DND-41 (cell line): ENCODE data around the gene PLPPR1.

Source experiments
- ATAC-seq: fragments of 200-7000 bp; cut with Tn5 transposase; 3 replicates; pipeline ENCODE4 v1.9.1; 2021; ENCODE audit warnings: low read depth; ENCODE audit not compliant: insufficient read depth
- DNase-seq: peaks from one replicate; pipeline ENCODE4 v3.0.0-alpha.2; 2020
- H2AFZ ChIP-seq: 2 replicates; pipeline ENCODE4 v1.6.0; 2012; ENCODE audit warnings: low read depth, low read length
- H3K27ac ChIP-seq: 2 replicates; pipeline ENCODE4 v1.5.1; 2012; ENCODE audit warnings: low read length, inconsistent platforms
- H3K27me3 ChIP-seq: fragments of 200-600 bp; sonication (generic); 2 replicates; pipeline ENCODE4 v1.6.0; 2012; ENCODE audit warnings: low read length, mild to moderate bottlenecking, inconsistent platforms; ENCODE audit not compliant: insufficient read depth, poor library complexity
- H3K36me3 ChIP-seq: 2 replicates; pipeline ENCODE4 v1.5.1; 2012; ENCODE audit warnings: low read length, inconsistent platforms; ENCODE audit not compliant: insufficient read depth
- H3K4me1 ChIP-seq: 2 replicates; pipeline ENCODE4 v1.5.1; 2012; ENCODE audit warnings: mild to moderate bottlenecking, low read length; ENCODE audit not compliant: insufficient read depth
- H3K4me2 ChIP-seq: 2 replicates; pipeline ENCODE4 v1.6.0; 2012; ENCODE audit warnings: mild to moderate bottlenecking, moderate library complexity, low read length, inconsistent platforms; ENCODE audit not compliant: insufficient read depth
- H3K4me3 ChIP-seq, 2 experiments: fragments of 200-600 bp in 1 of 2; shearing (Covaris generic) in 1 of 2; 2 replicates each; pipeline ENCODE4 v1.5.1; 2012 to 2016; ENCODE audit warnings: inconsistent platforms in 2 of 2, low read length in 2 of 2, mild to moderate bottlenecking in 2 of 2, low read depth in 1 of 2, moderate library complexity in 1 of 2
- H3K79me2 ChIP-seq: 2 replicates; pipeline ENCODE4 v1.6.0; 2012; ENCODE audit warnings: low read length, inconsistent platforms; ENCODE audit not compliant: insufficient read depth
- H3K9ac ChIP-seq: 2 replicates; pipeline ENCODE4 v1.6.0; 2012; ENCODE audit warnings: low read depth, mild to moderate bottlenecking, inconsistent platforms, low read length, moderate library complexity
- H3K9me3 ChIP-seq: 2 replicates; pipeline ENCODE4 v1.5.1; 2012; ENCODE audit warnings: low read length, moderate library complexity, mild to moderate bottlenecking, inconsistent platforms; ENCODE audit not compliant: insufficient read depth, severe bottlenecking
- H4K20me1 ChIP-seq: 2 replicates; pipeline ENCODE4 v1.6.0; 2012; ENCODE audit warnings: low read length; ENCODE audit not compliant: insufficient read depth
- EZH2 ChIP-seq: IDR thresholded peaks from 3 replicates; pipeline ENCODE4 v1.6.1; 2012; ENCODE audit warnings: borderline replicate concordance, low read depth, mild to moderate bottlenecking, moderate library complexity, low read length, inconsistent platforms; ENCODE audit not compliant: severe bottlenecking
- TF ChIP-seq, protein P1 (sequence below): IDR thresholded peaks from 2 replicates; pipeline ENCODE4 v1.5.1; 2012; ENCODE audit warnings: borderline replicate concordance, low read length, moderate library complexity, mild to moderate bottlenecking; ENCODE audit not compliant: poor library complexity, severe bottlenecking; ENCODE audit errors: extremely low read depth

PLPPR1 gene

GRCh38 chr9:101359679-101360078 lies 331.2 kb downstream of the PLPPR1 start:
- Histone ChIP-seq H3K4me1 (no peaks in the 10 kb centered on the region), H3K4me2 (no peak overlapping the region), H3K27ac (no peak overlapping the region)

GRCh38 chr9:101360647-101361046 lies 332.1 kb downstream of the PLPPR1 start:
- ATAC-seq = no peak
- Histone ChIP-seq H2AFZ (no peak overlapping the region), H3K4me3 (no peak overlapping the region), H3K79me2 (no peaks in the 10 kb centered on the region), H3K9me3 (no peaks in the 10 kb centered on the region), H3K27me3 (no peaks in the 10 kb centered on the region), H3K36me3 (no peaks in the 10 kb centered on the region), H3K9ac (no peak overlapping the region), H4K20me1 (no peaks in the 10 kb centered on the region), H3K4me2 (no peak overlapping the region), H3K27ac (no peak overlapping the region), H3K4me1 (no peaks in the 10 kb centered on the region)
- no peak for TF ChIP-seq EZH2
- TF ChIP-seq, protein P1, sequence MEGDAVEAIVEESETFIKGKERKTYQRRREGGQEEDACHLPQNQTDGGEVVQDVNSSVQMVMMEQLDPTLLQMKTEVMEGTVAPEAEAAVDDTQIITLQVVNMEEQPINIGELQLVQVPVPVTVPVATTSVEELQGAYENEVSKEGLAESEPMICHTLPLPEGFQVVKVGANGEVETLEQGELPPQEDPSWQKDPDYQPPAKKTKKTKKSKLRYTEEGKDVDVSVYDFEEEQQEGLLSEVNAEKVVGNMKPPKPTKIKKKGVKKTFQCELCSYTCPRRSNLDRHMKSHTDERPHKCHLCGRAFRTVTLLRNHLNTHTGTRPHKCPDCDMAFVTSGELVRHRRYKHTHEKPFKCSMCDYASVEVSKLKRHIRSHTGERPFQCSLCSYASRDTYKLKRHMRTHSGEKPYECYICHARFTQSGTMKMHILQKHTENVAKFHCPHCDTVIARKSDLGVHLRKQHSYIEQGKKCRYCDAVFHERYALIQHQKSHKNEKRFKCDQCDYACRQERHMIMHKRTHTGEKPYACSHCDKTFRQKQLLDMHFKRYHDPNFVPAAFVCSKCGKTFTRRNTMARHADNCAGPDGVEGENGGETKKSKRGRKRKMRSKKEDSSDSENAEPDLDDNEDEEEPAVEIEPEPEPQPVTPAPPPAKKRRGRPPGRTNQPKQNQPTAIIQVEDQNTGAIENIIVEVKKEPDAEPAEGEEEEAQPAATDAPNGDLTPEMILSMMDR = no peak
- DNase-seq = no peak

More at GRCh38 chr9:101359679-101360078, 331.2 kb downstream of the PLPPR1 start:
- no peaks in the 10 kb centered on the region for H3K9me3 ChIP-seq
- no peak overlapping the region for H3K4me3 ChIP-seq
- H3K36me3 ChIP-seq = no peaks in the 10 kb centered on the region
- no peak overlapping the region for H2AFZ ChIP-seq
- H3K9ac ChIP-seq = no peak overlapping the region
- no peaks in the 10 kb centered on the region for H4K20me1 ChIP-seq
- DNase-seq (no peak), ATAC-seq (no peak)
- H3K27me3 ChIP-seq = no peaks in the 10 kb centered on the region
- H3K79me2 ChIP-seq = no peaks in the 10 kb centered on the region
- TF ChIP-seq, protein P1 = no peak
- no peak for TF ChIP-seq EZH2

GRCh38 chr9:101362450-101362849 lies 333.9 kb downstream of the PLPPR1 start:
- Histone ChIP-seq H2AFZ (no peak overlapping the region), H4K20me1 (no peaks in the 10 kb centered on the region), H3K27me3 (no peaks in the 10 kb centered on the region), H3K4me2 (no peak overlapping the region), H3K36me3 (no peaks in the 10 kb centered on the region), H3K4me1 (no peaks in the 10 kb centered on the region), H3K27ac (no peak overlapping the region), H3K9me3 (no peaks in the 10 kb centered on the region), H3K9ac (no peak overlapping the region), H3K79me2 (no peaks in the 10 kb centered on the region), H3K4me3 (no peak overlapping the region)
- DNase-seq (no peak), ATAC-seq (no peak)
- TF ChIP-seq EZH2 = no peak
- TF ChIP-seq, protein P1 = no peak

DNA sequence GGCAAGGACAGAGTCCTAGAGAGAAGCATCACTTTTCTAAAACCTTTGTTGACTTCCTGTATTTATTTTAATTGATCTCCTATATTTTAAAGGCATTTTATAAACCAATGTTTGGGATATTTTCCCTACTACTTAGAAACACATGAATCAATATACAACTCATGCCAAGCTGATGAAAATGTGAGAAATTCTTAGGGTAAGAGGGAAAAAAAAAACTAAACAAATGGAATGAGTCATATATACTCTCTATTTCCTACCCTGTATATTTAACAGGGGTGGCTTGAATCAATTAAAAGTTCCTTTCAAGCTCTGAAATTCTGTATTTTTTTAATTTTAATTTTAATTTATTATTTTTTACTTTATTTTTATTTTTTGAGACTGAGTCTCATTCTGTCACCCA lies 336.7 kb downstream of the PLPPR1 start:
- H3K4me2 ChIP-seq = no peak overlapping the region

More for the DNA sequence above, 336.7 kb downstream of the PLPPR1 start:
- Histone ChIP-seq H3K36me3 (no peaks in the 10 kb centered on the region), H3K9me3 (no peaks in the 10 kb centered on the region), H3K27ac (no peak overlapping the region), H3K4me3 (no peak overlapping the region), H3K27me3 (no peaks in the 10 kb centered on the region), H3K79me2 (no peaks in the 10 kb centered on the region), H3K9ac (no peak overlapping the region), H3K4me1 (no peaks in the 10 kb centered on the region), H2AFZ (no peak overlapping the region), H4K20me1 (no peaks in the 10 kb centered on the region)
- no peak for DNase-seq
- ATAC-seq = no peak
- TF ChIP-seq EZH2 = no peak
- TF ChIP-seq, protein P1 = no peak
